ENCODE results near the gene CATSPERE. TPM values are rescaled to one million over a fixed set of nuclear protein-coding genes. Genes with fewer than 3 reads are reported as not detected.
"Not testable (repeated sequence)": the region's sequence is repeated elsewhere in the genome, so short reads cannot be mapped to it uniquely, and the experiment has no call there.

The CATSPERE gene
- total and polyA plus RNA-seq, 2 donors: 0.76 to 1.3 TPM

DNA sequence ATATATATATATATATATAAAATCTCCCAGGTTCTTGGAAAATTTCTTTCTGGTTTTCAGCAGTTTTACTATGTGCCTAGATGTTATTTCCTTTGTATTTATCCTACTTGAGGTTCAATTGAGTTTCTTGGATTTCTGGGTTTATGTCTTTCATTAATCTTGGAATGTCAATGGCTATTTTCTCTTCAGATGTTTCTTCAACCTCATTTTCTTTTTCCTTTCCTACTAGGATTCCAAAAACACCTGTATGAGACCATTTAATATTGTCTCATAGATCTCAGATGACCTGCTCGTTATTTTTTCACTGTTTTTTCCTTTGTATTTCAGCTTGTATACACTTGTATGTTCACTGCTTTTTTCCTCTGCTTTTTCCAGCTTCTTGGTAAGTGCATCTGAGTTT lies 96.5 kb downstream of the CATSPERE start:
- Histone ChIP-seq H3K27me3 (ENCODE audit: control insufficient read depth in 2 of 2, insufficient read depth in 1 of 2, low read length in 1 of 2) (no peaks in the 10 kb centered on the region), H3K9me3 (ENCODE audit: control insufficient read depth in 2 of 2, insufficient read depth in 1 of 2, low read length in 1 of 2) (no peaks in the 10 kb centered on the region), H3K27ac (ENCODE audit: low read depth in 1 of 2, low read length in 1 of 2) (no peak overlapping the region), H3K36me3 (ENCODE audit: control insufficient read depth in 2 of 2, insufficient read depth in 2 of 2, low read length in 1 of 2) (no peaks in the 10 kb centered on the region), H3K4me1 (ENCODE audit: control insufficient read depth in 2 of 2, insufficient read depth in 2 of 2, low read length in 2 of 2) (no peaks in the 10 kb centered on the region), H3K4me3 (ENCODE audit: low read length in 2 of 2) (no peak overlapping the region)
- 97% methylated on average over 1 of the region's 1 CpG for WGBS
- no peak for DNase-seq (ENCODE audit: low read depth in 6 of 9, low spot score in 9 of 9)

DNA sequence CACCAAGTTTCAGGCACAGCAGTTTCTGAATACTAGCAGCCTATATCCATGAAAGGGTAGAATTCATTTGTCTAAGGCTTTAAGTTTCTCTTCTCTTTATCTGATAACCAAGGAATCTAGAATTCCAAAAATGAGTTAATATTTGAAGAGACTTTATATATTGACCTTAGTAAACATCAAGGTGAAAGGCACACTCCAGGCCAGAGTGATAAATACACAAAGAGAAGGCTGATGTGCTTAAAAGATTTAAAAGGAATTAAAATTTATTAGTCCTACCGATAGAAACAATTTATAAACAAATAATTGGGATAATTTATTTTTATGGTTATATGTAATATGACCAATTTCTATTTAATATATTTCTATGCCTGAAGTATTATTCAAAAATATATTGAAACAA lies 98.5 kb downstream of the CATSPERE start:
- Histone ChIP-seq H3K36me3 (ENCODE audit: control insufficient read depth in 2 of 2, insufficient read depth in 2 of 2, low read length in 1 of 2) (no peaks in the 10 kb centered on the region), H3K27ac (ENCODE audit: low read depth in 1 of 2, low read length in 1 of 2) (no peak overlapping the region), H3K27me3 (ENCODE audit: control insufficient read depth in 2 of 2, insufficient read depth in 1 of 2, low read length in 1 of 2) (no peaks in the 10 kb centered on the region), H3K4me1 (ENCODE audit: control insufficient read depth in 2 of 2, insufficient read depth in 2 of 2, low read length in 2 of 2) (no peaks in the 10 kb centered on the region), H3K9me3 (ENCODE audit: control insufficient read depth in 2 of 2, insufficient read depth in 1 of 2, low read length in 1 of 2) (no peaks in the 10 kb centered on the region), H3K4me3 (ENCODE audit: low read length in 2 of 2) (no peak overlapping the region)
- WGBS: 99% methylated on average over 1 of the region's 1 CpG
- DNase-seq (ENCODE audit: low read depth in 6 of 9, low spot score in 9 of 9): no peak

DNA sequence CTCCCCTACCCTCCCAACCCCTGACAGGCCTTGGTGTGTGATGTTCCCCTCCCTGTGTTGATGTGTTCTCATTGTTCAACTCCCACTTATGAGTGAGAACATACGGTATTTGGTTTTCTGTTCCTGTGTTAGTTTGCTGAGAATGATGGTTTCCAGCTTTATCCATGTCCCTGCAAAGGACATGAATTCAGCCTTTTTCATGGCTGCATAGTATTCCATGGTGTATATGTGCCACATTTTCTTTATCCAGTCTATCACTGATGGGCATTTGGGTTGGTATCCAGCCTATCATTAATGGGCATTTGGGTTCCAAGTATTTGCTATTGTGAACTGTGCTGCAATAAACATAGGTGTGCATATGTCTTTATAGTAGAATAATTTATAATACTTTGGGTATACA lies 101.8 kb downstream of the CATSPERE start:
- not testable (repeated sequence) for H3K27me3 ChIP-seq (ENCODE audit: control insufficient read depth in 2 of 2, insufficient read depth in 1 of 2, low read length in 1 of 2); H3K4me1 ChIP-seq (ENCODE audit: control insufficient read depth in 2 of 2, insufficient read depth in 2 of 2, low read length in 2 of 2); H3K36me3 ChIP-seq (ENCODE audit: control insufficient read depth in 2 of 2, insufficient read depth in 2 of 2, low read length in 1 of 2); H3K9me3 ChIP-seq (ENCODE audit: control insufficient read depth in 2 of 2, insufficient read depth in 1 of 2, low read length in 1 of 2); DNase-seq (ENCODE audit: low read depth in 6 of 9, low spot score in 9 of 9); H3K27ac ChIP-seq (ENCODE audit: low read depth in 1 of 2, low read length in 1 of 2); H3K4me3 ChIP-seq (ENCODE audit: low read length in 2 of 2)
- 100% methylated on average over 1 of the region's 1 CpG for WGBS

DNA sequence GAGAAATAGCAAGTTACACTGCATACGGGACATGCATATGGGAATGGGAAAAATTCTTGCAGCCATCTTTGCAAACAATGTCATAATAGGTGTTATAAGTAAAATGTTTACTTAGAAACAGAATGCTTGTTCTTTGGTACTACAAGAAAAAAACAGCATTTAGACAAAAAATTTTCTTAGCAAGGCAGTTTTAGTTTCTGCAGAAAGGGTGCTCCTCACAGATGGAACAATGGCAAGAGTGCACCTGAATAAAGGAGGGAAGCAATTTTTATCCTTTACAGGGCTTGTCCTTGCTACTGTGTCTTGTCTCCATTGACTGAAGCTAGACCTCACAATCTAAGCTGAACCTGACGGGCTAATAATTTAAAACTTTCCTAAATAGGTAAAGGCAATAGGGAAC lies 112.7 kb downstream of the CATSPERE start:
- Histone ChIP-seq H3K36me3 (ENCODE audit: control insufficient read depth in 2 of 2, insufficient read depth in 2 of 2, low read length in 1 of 2) (no peaks in the 10 kb centered on the region), H3K9me3 (ENCODE audit: control insufficient read depth in 2 of 2, insufficient read depth in 1 of 2, low read length in 1 of 2) (peaks cover 9 to 32% of the 10 kb centered on the region in 2 donors), H3K27ac (ENCODE audit: low read depth in 1 of 2, low read length in 1 of 2) (no peak overlapping the region), H3K27me3 (ENCODE audit: control insufficient read depth in 2 of 2, insufficient read depth in 1 of 2, low read length in 1 of 2) (no peaks in the 10 kb centered on the region), H3K4me1 (ENCODE audit: control insufficient read depth in 2 of 2, insufficient read depth in 2 of 2, low read length in 2 of 2) (no peaks in the 10 kb centered on the region), H3K4me3 (ENCODE audit: low read length in 2 of 2) (no peak overlapping the region)
- 97% methylated on average over 2 of the region's 2 CpGs for WGBS
- no peak for DNase-seq (ENCODE audit: low read depth in 6 of 9, low spot score in 9 of 9)

DNA sequence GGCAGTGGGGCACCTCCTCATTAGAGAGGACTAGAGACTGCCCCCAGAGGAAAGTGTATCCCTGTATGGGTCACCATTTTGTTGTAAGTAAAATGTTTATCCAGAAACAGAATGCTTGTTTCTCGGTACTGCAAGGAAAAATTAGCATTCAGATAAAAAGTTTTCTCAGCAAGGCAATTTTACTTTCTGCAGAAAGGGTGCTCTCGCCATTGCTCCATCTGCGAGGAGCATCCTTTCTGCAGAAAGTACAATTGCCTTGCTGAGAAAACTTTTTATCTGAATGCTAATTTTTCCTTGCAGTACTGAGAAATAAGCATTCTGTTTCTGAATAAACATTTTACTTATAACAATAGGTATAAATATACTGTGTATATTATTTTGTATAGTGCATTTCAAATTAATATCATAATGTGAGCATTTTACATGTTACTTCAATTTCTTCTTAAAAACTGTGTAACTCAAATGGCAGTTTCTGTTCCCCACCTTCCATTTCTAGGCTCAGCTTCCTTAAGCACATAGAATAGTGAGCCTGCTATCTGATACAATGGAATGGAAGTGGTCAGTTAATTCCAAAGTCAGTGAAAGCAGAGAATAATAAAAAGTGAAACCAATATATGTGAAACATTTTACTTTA lies 115.3 kb downstream of the CATSPERE start:
- Histone ChIP-seq H3K36me3 (ENCODE audit: control insufficient read depth in 2 of 2, insufficient read depth in 2 of 2, low read length in 1 of 2) (no peaks in the 10 kb centered on the region), H3K27me3 (ENCODE audit: control insufficient read depth in 2 of 2, insufficient read depth in 1 of 2, low read length in 1 of 2) (no peaks in the 10 kb centered on the region), H3K9me3 (ENCODE audit: control insufficient read depth in 2 of 2, insufficient read depth in 1 of 2, low read length in 1 of 2) (peaks cover 9 to 32% of the 10 kb centered on the region in 2 donors), H3K4me1 (ENCODE audit: control insufficient read depth in 2 of 2, insufficient read depth in 2 of 2, low read length in 2 of 2) (no peaks in the 10 kb centered on the region), H3K27ac (ENCODE audit: low read depth in 1 of 2, low read length in 1 of 2) (no peak overlapping the region), H3K4me3 (ENCODE audit: low read length in 2 of 2) (no peak overlapping the region)
- DNase-seq (ENCODE audit: low read depth in 6 of 9, low spot score in 9 of 9): no peak
- WGBS: 98% methylated on average over 3 of the region's 3 CpGs

DNA sequence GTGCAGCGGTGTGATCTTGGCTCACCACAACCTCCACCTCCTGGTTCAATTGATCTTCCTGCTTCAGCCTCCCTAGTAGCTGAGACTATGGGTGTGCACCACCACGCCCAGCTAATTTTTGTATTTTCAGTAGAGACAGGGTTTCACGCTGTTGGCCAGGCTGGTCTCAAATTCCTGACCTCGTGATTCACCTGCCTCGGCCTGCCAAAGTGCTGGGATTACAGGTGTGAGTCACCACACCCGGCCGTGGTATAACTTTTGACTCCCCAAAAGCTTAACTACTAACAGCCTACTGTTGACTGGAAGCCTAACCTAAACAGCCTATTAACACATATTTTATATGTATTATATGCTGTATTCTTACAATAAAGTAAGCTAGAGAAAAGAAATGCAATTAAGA lies 117.1 kb downstream of the CATSPERE start:
- not testable (repeated sequence) for H3K4me1 ChIP-seq (ENCODE audit: control insufficient read depth in 2 of 2, insufficient read depth in 2 of 2, low read length in 2 of 2); H3K27me3 ChIP-seq (ENCODE audit: control insufficient read depth in 2 of 2, insufficient read depth in 1 of 2, low read length in 1 of 2); DNase-seq (ENCODE audit: low read depth in 6 of 9, low spot score in 9 of 9); H3K4me3 ChIP-seq (ENCODE audit: low read length in 2 of 2); H3K27ac ChIP-seq (ENCODE audit: low read depth in 1 of 2, low read length in 1 of 2); H3K36me3 ChIP-seq (ENCODE audit: control insufficient read depth in 2 of 2, insufficient read depth in 2 of 2, low read length in 1 of 2)
- peaks cover 9 to 29% of the 10 kb centered on the region in 2 donors for H3K9me3 ChIP-seq (ENCODE audit: control insufficient read depth in 2 of 2, insufficient read depth in 1 of 2, low read length in 1 of 2)
- 95% methylated on average over 7 of the region's 7 CpGs for WGBS

DNA sequence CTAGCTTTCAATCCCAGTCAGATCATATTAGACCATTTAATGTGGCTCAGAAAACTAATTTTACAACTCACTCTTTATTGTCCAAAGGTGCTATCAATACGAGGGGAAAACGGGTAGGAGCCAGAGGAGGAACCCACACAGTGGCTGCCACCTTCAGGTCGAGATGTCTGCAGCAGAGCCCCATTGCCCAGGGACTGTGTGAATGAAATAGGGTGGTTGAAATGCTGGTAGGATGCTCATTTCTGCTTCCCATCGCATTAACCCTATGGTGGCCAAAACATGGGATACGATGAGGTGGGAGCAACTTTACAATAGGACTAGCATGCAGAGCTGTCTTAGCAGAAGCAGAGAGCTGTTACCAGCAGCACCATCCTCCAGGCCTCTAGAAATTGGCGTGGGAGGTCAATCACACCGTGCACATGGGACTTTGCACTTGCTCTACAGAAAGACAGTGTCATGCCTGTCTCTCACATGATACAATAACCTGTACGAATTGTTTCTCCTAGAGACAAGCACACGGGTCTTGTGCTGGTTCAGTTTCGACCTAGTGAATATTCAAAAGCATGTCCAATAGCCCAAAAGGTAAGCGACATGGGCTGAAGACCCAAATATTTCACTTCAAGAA lies 122.4 kb downstream of the CATSPERE start:
- Histone ChIP-seq H3K4me3 (ENCODE audit: low read length in 2 of 2) (no peak overlapping the region), H3K4me1 (ENCODE audit: control insufficient read depth in 2 of 2, insufficient read depth in 2 of 2, low read length in 2 of 2) (peaks cover 0 to 3% of the 10 kb centered on the region in 2 donors), H3K27me3 (ENCODE audit: control insufficient read depth in 2 of 2, insufficient read depth in 1 of 2, low read length in 1 of 2) (no peaks in the 10 kb centered on the region), H3K9me3 (ENCODE audit: control insufficient read depth in 2 of 2, insufficient read depth in 1 of 2, low read length in 1 of 2) (no peaks in the 10 kb centered on the region), H3K36me3 (ENCODE audit: control insufficient read depth in 2 of 2, insufficient read depth in 2 of 2, low read length in 1 of 2) (no peaks in the 10 kb centered on the region), H3K27ac (ENCODE audit: low read depth in 1 of 2, low read length in 1 of 2) (no peak overlapping the region)
- no peak for DNase-seq (ENCODE audit: low read depth in 6 of 9, low spot score in 9 of 9)
- WGBS: 95% methylated on average over 11 of the region's 11 CpGs

DNA sequence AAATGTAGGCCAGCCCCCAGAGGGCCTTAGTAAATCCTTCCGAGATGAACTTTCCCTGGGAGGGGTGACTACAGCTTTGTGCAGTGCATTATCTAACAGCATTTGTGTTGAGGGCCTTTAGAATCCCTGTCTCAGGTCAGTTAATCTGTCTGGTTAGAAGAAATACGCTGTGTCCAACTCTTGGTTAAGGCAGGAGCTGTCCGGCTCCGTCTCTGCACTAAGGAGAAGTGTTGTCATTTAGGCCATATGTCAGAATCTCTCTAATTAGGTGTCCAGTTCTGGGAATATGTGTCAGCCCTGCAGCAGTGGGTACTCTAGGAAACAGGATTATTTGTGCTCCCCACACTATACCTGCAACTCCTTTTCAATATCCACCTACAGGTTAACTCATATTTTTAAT lies 124.8 kb downstream of the CATSPERE start:
- Histone ChIP-seq H3K27me3 (ENCODE audit: control insufficient read depth in 2 of 2, insufficient read depth in 1 of 2, low read length in 1 of 2) (no peaks in the 10 kb centered on the region), H3K9me3 (ENCODE audit: control insufficient read depth in 2 of 2, insufficient read depth in 1 of 2, low read length in 1 of 2) (no peaks in the 10 kb centered on the region), H3K4me1 (ENCODE audit: control insufficient read depth in 2 of 2, insufficient read depth in 2 of 2, low read length in 2 of 2) (peaks cover 0 to 3% of the 10 kb centered on the region in 2 donors), H3K4me3 (ENCODE audit: low read length in 2 of 2) (no peak overlapping the region), H3K36me3 (ENCODE audit: control insufficient read depth in 2 of 2, insufficient read depth in 2 of 2, low read length in 1 of 2) (no peaks in the 10 kb centered on the region), H3K27ac (ENCODE audit: low read depth in 1 of 2, low read length in 1 of 2) (no peak overlapping the region)
- DNase-seq (ENCODE audit: low read depth in 6 of 9, low spot score in 9 of 9): no peak
- WGBS: 98% methylated on average over 4 of the region's 4 CpGs

DNA sequence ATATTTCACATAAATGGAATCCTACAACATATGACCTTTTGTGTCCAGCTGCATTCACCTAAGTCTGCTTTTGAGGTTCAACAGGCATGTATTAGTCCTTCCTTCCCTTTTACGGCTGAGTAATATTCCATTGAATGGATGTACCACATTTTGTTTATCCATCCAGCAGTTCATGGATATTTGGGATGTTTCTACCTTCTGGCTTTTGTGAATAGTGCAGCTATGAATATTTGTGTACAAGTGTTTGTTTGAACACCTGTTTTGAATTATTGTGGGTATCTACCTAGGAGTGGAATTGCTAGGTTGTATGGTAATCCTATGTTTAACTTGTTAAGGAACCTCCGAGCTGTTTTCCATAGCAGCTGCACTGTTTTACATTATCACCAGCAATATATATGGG lies 129.6 kb downstream of the CATSPERE start:
- no peaks in the 10 kb centered on the region for H3K4me1 ChIP-seq (ENCODE audit: control insufficient read depth in 2 of 2, insufficient read depth in 2 of 2, low read length in 2 of 2)
- no peaks in the 10 kb centered on the region for H3K27me3 ChIP-seq (ENCODE audit: control insufficient read depth in 2 of 2, insufficient read depth in 1 of 2, low read length in 1 of 2)
- H3K4me3 ChIP-seq (ENCODE audit: low read length in 2 of 2): no peak overlapping the region
- WGBS: 97% methylated on average over 2 of the region's 2 CpGs
- no peaks in the 10 kb centered on the region for H3K36me3 ChIP-seq (ENCODE audit: control insufficient read depth in 2 of 2, insufficient read depth in 2 of 2, low read length in 1 of 2)
- no peaks in the 10 kb centered on the region for H3K9me3 ChIP-seq (ENCODE audit: control insufficient read depth in 2 of 2, insufficient read depth in 1 of 2, low read length in 1 of 2)
- no peak for DNase-seq (ENCODE audit: low read depth in 6 of 9, low spot score in 9 of 9)
- H3K27ac ChIP-seq (ENCODE audit: low read depth in 1 of 2, low read length in 1 of 2): no peak overlapping the region
